SU-DHL-6 (cell line): ENCODE results near the gene STK4.
A peak's percentile ranks its signal among the peaks of the same experiment; 100 is the strongest.
"Not testable (repeated sequence)": the region's sequence is repeated elsewhere in the genome, so short reads cannot be mapped to it uniquely, and the experiment has no call there.

Source experiments
- H2AFZ ChIP-seq: fragments of 200-600 bp; sonication (generic); 2 replicates; pipeline ENCODE4 v1.6.1; 2014; ENCODE audit warnings: low read depth, mild to moderate bottlenecking, moderate library complexity, mixed read lengths, antibody characterized with exemption, low read length; ENCODE audit not compliant: severe bottlenecking
- H3F3A ChIP-seq: fragments of 200-600 bp; shearing (Covaris generic); 2 replicates; pipeline ENCODE4 v1.6.0; 2016; ENCODE audit warnings: antibody characterized with exemption, mild to moderate bottlenecking; ENCODE audit not compliant: insufficient read depth
- H3K27ac ChIP-seq: fragments of 200-600 bp; sonication (generic); 2 replicates; pipeline ENCODE4 v1.5.1; 2016; ENCODE audit warnings: low read depth, mild to moderate bottlenecking, low read length, moderate library complexity, mixed read lengths
- H3K27me3 ChIP-seq: fragments of 200-600 bp; sonication (generic), shearing (Covaris generic); 2 replicates; pipeline ENCODE4 v1.6.0; 2014; ENCODE audit warnings: mild to moderate bottlenecking, low read length
- H3K36me3 ChIP-seq: fragments of 200-600 bp; sonication (generic); 2 replicates; pipeline ENCODE4 v1.6.1; 2014; ENCODE audit warnings: mild to moderate bottlenecking, low read length, mixed read lengths
- H3K4me2 ChIP-seq: fragments of 300-600, 200-600 bp; shearing (Covaris generic), sonication (generic); 2 replicates; pipeline ENCODE4 v1.6.0; 2014; ENCODE audit warnings: low read length, low read depth, mild to moderate bottlenecking; ENCODE audit not compliant: poor library complexity, severe bottlenecking
- H3K4me3 ChIP-seq: fragments of 200-600 bp; sonication (generic); 2 replicates; pipeline ENCODE4 v1.5.1; 2014; ENCODE audit warnings: antibody characterized with exemption, low read length, mild to moderate bottlenecking, mixed read lengths; ENCODE audit not compliant: insufficient read depth, poor library complexity, severe bottlenecking
- H3K79me2 ChIP-seq: fragments of 200-600 bp; sonication (generic); 2 replicates; pipeline ENCODE4 v1.6.1; 2014; ENCODE audit warnings: mild to moderate bottlenecking, low read length, moderate library complexity; ENCODE audit not compliant: insufficient read depth
- H3K9ac ChIP-seq: fragments of 200-600 bp; sonication (generic); 2 replicates; pipeline ENCODE4 v1.7.0; 2014; ENCODE audit warnings: mild to moderate bottlenecking, low read length
- H3K9me2 ChIP-seq: fragments of 200-600 bp; sonication (generic); replicated peaks from 2 replicates; pipeline ENCODE4 v1.6.1; 2014; ENCODE audit warnings: low read length; ENCODE audit not compliant: insufficient read depth
- H3K9me3 ChIP-seq: fragments of 200-600 bp; sonication (generic); 2 replicates; pipeline ENCODE4 v1.6.1; 2014; ENCODE audit warnings: low read length, mixed read lengths; ENCODE audit not compliant: insufficient read depth
- H4K20me1 ChIP-seq: fragments of 200-600 bp; sonication (generic); 2 replicates; pipeline ENCODE4 v1.6.1; 2014; ENCODE audit warnings: low read depth, mild to moderate bottlenecking, antibody characterized with exemption, low read length, moderate library complexity, mixed read lengths
- CTCF ChIP-seq: fragments of 200-600 bp; sonication (generic); IDR thresholded peaks from one replicate; pipeline ENCODE4 v1.5.1; 2017; ENCODE audit warnings: antibody characterized with exemption, mild to moderate bottlenecking, low read length, moderate library complexity; ENCODE audit not compliant: insufficient read depth, poor library complexity, severe bottlenecking
- EZH2phosphoT487 ChIP-seq: fragments of 200-600 bp; sonication (generic), shearing (Covaris generic); conservative IDR thresholded peaks from 2 replicates; pipeline ENCODE4 v1.6.1; 2018; ENCODE audit warnings: mild to moderate bottlenecking, antibody characterized with exemption, low read length, moderate library complexity, mixed read lengths

The STK4 gene

GRCh38 chr20:45011108-45011526 is 44.8 kb downstream of the STK4 start:
- Histone ChIP-seq H3K36me3 (peaks cover 50% of the 10 kb centered on the region), H3K79me2 (peaks cover 58% of the 10 kb centered on the region), H3K9me3 (no peaks in the 10 kb centered on the region), H3F3A (peaks cover 14% of the 10 kb centered on the region; the same call in 1 of the 2 replicates), H3K9me2 (no peaks in the 10 kb centered on the region), H3K9ac (no peak overlapping the region), H3K27ac (no peak overlapping the region), H3K4me3 (no peak overlapping the region), H3K4me2 (no peak overlapping the region), H4K20me1 (peaks cover 9% of the 10 kb centered on the region; the same call in 1 of the 2 replicates), H2AFZ (no peak overlapping the region), H3K27me3 (no peaks in the 10 kb centered on the region)
- TF ChIP-seq EZH2phosphoT487 (no peak), CTCF (peak; percentile 74)

GRCh38 chr20:45012682-45013302 is 46.5 kb downstream of the STK4 start:
- Histone ChIP-seq H3K9me3 (no peaks in the 10 kb centered on the region), H3F3A (peaks cover 14% of the 10 kb centered on the region; the same call in 1 of the 2 replicates), H3K4me3 (no peak overlapping the region), H3K4me2 (no peak overlapping the region), H2AFZ (no peak overlapping the region), H3K9ac (no peak overlapping the region), H3K36me3 (peaks cover 59% of the 10 kb centered on the region), H3K9me2 (no peaks in the 10 kb centered on the region), H4K20me1 (peaks cover 9% of the 10 kb centered on the region; the same call in 1 of the 2 replicates), H3K27me3 (no peaks in the 10 kb centered on the region), H3K79me2 (peaks cover 65% of the 10 kb centered on the region), H3K27ac (no peak overlapping the region)
- TF ChIP-seq CTCF (no peak), EZH2phosphoT487 (no peak)

- not testable (repeated sequence) for H4K20me1 ChIP-seq, H3K27ac ChIP-seq
These were observed 47.8 kb downstream of the STK4 start for GRCh38 chr20:45014131-45014530.

GRCh38 chr20:45014671-45015415 is 48.5 kb downstream of the STK4 start:
- H3K27ac ChIP-seq: no peak overlapping the region
- H3K9me2 ChIP-seq: no peaks in the 10 kb centered on the region
- H3F3A ChIP-seq: peaks cover under 1% of the 10 kb centered on the region; the same call in 1 of the 2 replicates
- peaks cover 57% of the 10 kb centered on the region for H3K36me3 ChIP-seq
- no peaks in the 10 kb centered on the region for H3K27me3 ChIP-seq
- TF ChIP-seq EZH2phosphoT487 (no peak), CTCF (no peak)
- peaks cover 64% of the 10 kb centered on the region for H3K79me2 ChIP-seq
- no peak overlapping the region for H3K4me3 ChIP-seq
- no peaks in the 10 kb centered on the region for H4K20me1 ChIP-seq
- H3K9ac ChIP-seq: no peak overlapping the region
- H2AFZ ChIP-seq: no peak overlapping the region
- H3K9me3 ChIP-seq: no peaks in the 10 kb centered on the region
- H3K4me2 ChIP-seq: no peak overlapping the region

More at GRCh38 chr20:45014131-45014530, 47.8 kb downstream of the STK4 start:
- H3K27me3 ChIP-seq, H3F3A ChIP-seq, H2AFZ ChIP-seq, H3K9me2 ChIP-seq, H3K9me3 ChIP-seq, H3K4me3 ChIP-seq, H3K9ac ChIP-seq, H3K4me2 ChIP-seq: not testable (repeated sequence)
- peaks cover 60% of the 10 kb centered on the region for H3K36me3 ChIP-seq
- H3K79me2 ChIP-seq: peaks cover 64% of the 10 kb centered on the region
